Measurements from ENCODE around the gene LTF. TPM values are rescaled to one million over a fixed set of nuclear protein-coding genes. Genes with fewer than 3 reads are reported as not detected.
A peak's percentile ranks its signal among the peaks of the same experiment; 100 is the strongest.
"Not testable (repeated sequence)": the region's sequence is repeated elsewhere in the genome, so short reads cannot be mapped to it uniquely, and the experiment has no call there.

LTF gene
- total RNA-seq, 1 donor from 2014 or later, result not detected

GRCh38 chr3:46393554-46394434 is 70.9 kb downstream of the LTF start:
- Histone ChIP-seq H2AFZ (ENCODE audit: low read depth, low read length) (no peak overlapping the region), H3K4me3 (ENCODE audit: insufficient read depth, low read depth, low read length) (no peak overlapping the region), H3K9me3 (ENCODE audit: insufficient read depth, low read depth, low read length) (no peaks in the 10 kb centered on the region), H3K36me3 (ENCODE audit: insufficient read depth, low read length) (no peaks in the 10 kb centered on the region), H3K79me2 (ENCODE audit: insufficient read depth, low read length) (no peaks in the 10 kb centered on the region), H3K27me3 (ENCODE audit: insufficient read depth, low read length) (peaks cover 3% of the 10 kb centered on the region), H3K4me2 (ENCODE audit: low read length) (no peak overlapping the region), H4K20me1 (ENCODE audit: insufficient read depth, low read length) (no peaks in the 10 kb centered on the region), H3K4me1 (ENCODE audit: insufficient read depth, low read length) (no peaks in the 10 kb centered on the region), H3K27ac (ENCODE audit: low read depth, low read length) (no peak overlapping the region), H3K9ac (ENCODE audit: low read length) (no peak overlapping the region)
- no peaks in the 10 kb centered on the region for H3K27me3 Mint-ChIP-seq (ENCODE audit: low read depth, unreplicated experiment)
- H3K4me1 Mint-ChIP-seq (ENCODE audit: low read depth, unreplicated experiment), result peaks cover 19% of the 10 kb centered on the region
- FAIRE-seq (no peak), DNase-seq (ENCODE audit: low read depth) (no peak)
- H3K36me3 Mint-ChIP-seq (ENCODE audit: low read depth, unreplicated experiment), result no peaks in the 10 kb centered on the region
- no peak for TF ChIP-seq EZH2 (IDR thresholded peaks at IDR 0.05; ENCODE audit: insufficient read depth, low read length)
- no peak for TF ChIP-seq CTCF (IDR thresholded peaks at IDR 0.05; ENCODE audit: insufficient read depth, low read depth, low read length)
- H3K27ac Mint-ChIP-seq (ENCODE audit: unreplicated experiment), result no peak overlapping the region
- H3K9me3 Mint-ChIP-seq (ENCODE audit: unreplicated experiment), result peaks cover 8% of the 10 kb centered on the region
- H3K4me3 Mint-ChIP-seq (ENCODE audit: unreplicated experiment), result no peak overlapping the region

- DNase-seq (ENCODE audit: low read depth) (no peak), FAIRE-seq (no peak)
- Mint-ChIP-seq H3K27ac (ENCODE audit: unreplicated experiment) (peak overlapping the region; percentile 59), H3K4me1 (ENCODE audit: low read depth, unreplicated experiment) (peaks cover 19% of the 10 kb centered on the region), H3K36me3 (ENCODE audit: low read depth, unreplicated experiment) (no peaks in the 10 kb centered on the region), H3K4me3 (ENCODE audit: unreplicated experiment) (no peak overlapping the region), H3K27me3 (ENCODE audit: low read depth, unreplicated experiment) (no peaks in the 10 kb centered on the region), H3K9me3 (ENCODE audit: unreplicated experiment) (peaks cover 8% of the 10 kb centered on the region)
- Histone ChIP-seq H3K4me1 (ENCODE audit: insufficient read depth, low read length) (no peaks in the 10 kb centered on the region), H3K27ac (ENCODE audit: low read depth, low read length) (no peak overlapping the region), H2AFZ (ENCODE audit: low read depth, low read length) (no peak overlapping the region), H3K36me3 (ENCODE audit: insufficient read depth, low read length) (no peaks in the 10 kb centered on the region), H4K20me1 (ENCODE audit: insufficient read depth, low read length) (no peaks in the 10 kb centered on the region), H3K27me3 (ENCODE audit: insufficient read depth, low read length) (peaks cover 3% of the 10 kb centered on the region), H3K4me2 (ENCODE audit: low read length) (no peak overlapping the region), H3K9me3 (ENCODE audit: insufficient read depth, low read depth, low read length) (no peaks in the 10 kb centered on the region), H3K4me3 (ENCODE audit: insufficient read depth, low read depth, low read length) (no peak overlapping the region), H3K9ac (ENCODE audit: low read length) (no peak overlapping the region), H3K79me2 (ENCODE audit: insufficient read depth, low read length) (no peaks in the 10 kb centered on the region)
- TF ChIP-seq EZH2 (IDR thresholded peaks at IDR 0.05; ENCODE audit: insufficient read depth, low read length), result no peak
- no peak for TF ChIP-seq CTCF (IDR thresholded peaks at IDR 0.05; ENCODE audit: insufficient read depth, low read depth, low read length)
These were observed 71.7 kb downstream of the LTF start for GRCh38 chr3:46393011-46393410.

GRCh38 chr3:46391526-46391925 is 73.2 kb downstream of the LTF start:
- H3K4me3 Mint-ChIP-seq (ENCODE audit: unreplicated experiment); FAIRE-seq; H3K27me3 ChIP-seq (ENCODE audit: insufficient read depth, low read length); H3K4me1 ChIP-seq (ENCODE audit: insufficient read depth, low read length); H3K27ac Mint-ChIP-seq (ENCODE audit: unreplicated experiment); H3K27ac ChIP-seq (ENCODE audit: low read depth, low read length); H3K79me2 ChIP-seq (ENCODE audit: insufficient read depth, low read length); H3K4me3 ChIP-seq (ENCODE audit: insufficient read depth, low read depth, low read length); H3K9ac ChIP-seq (ENCODE audit: low read length); H3K4me2 ChIP-seq (ENCODE audit: low read length); H3K9me3 ChIP-seq (ENCODE audit: insufficient read depth, low read depth, low read length); H3K36me3 Mint-ChIP-seq (ENCODE audit: low read depth, unreplicated experiment); H3K9me3 Mint-ChIP-seq (ENCODE audit: unreplicated experiment); H3K36me3 ChIP-seq (ENCODE audit: insufficient read depth, low read length); H4K20me1 ChIP-seq (ENCODE audit: insufficient read depth, low read length); H2AFZ ChIP-seq (ENCODE audit: low read depth, low read length); H3K27me3 Mint-ChIP-seq (ENCODE audit: low read depth, unreplicated experiment); DNase-seq (ENCODE audit: low read depth): not testable (repeated sequence)
- peaks cover 17% of the 10 kb centered on the region for H3K4me1 Mint-ChIP-seq (ENCODE audit: low read depth, unreplicated experiment)

Data from astrocyte (in vitro differentiated cells and primary cell).